OCI-LY7 (cell line): Measurements from ENCODE around the gene HEXA. TPM values are rescaled to one million over a fixed set of nuclear protein-coding genes. Genes with fewer than 3 reads are reported as not detected.
"Not testable (repeated sequence)": the region's sequence is repeated elsewhere in the genome, so short reads cannot be mapped to it uniquely, and the experiment has no call there.

Source experiments
- BruUV-seq: library from RNA; stranded (reverse); fragments of 400-500 nt; replicated peaks from 2 replicates; lab custom pipeline; 2021; lab: Mats Ljungman, UMichigan
- CTCF ChIA-PET: fragments of 300-600 bp; sonication (Branson Sonifier 250); formaldehyde crosslinking; loops from one replicate; lab custom pipeline; 2022; ENCODE audit warnings: antibody characterized with exemption; ENCODE audit not compliant: unreplicated experiment; lab: Charles Lee
- POLR2A ChIA-PET: fragments of 300-600 bp; sonication (Branson Sonifier 250); formaldehyde crosslinking; loops from one replicate; lab custom pipeline; 2022; ENCODE audit warnings: antibody characterized with exemption; lab: Charles Lee
- DNase-seq: peaks from one replicate; pipeline ENCODE4 v3.0.0-alpha.2; 2015; ENCODE audit warnings: low spot score
- H2AFZ ChIP-seq: fragments of 200-600 bp; sonication (generic), shearing (Covaris generic); 2 replicates; pipeline ENCODE4 v1.6.1; 2014; ENCODE audit warnings: mild to moderate bottlenecking, antibody characterized with exemption, low read length, moderate library complexity
- H3K27ac ChIP-seq: fragments of 200-600 bp; sonication (generic); 2 replicates; pipeline ENCODE4 v1.5.1; 2014; ENCODE audit warnings: mixed run types, low read depth, mild to moderate bottlenecking, moderate library complexity, low read length, inconsistent platforms; ENCODE audit not compliant: poor library complexity, severe bottlenecking
- H3K36me3 ChIP-seq: fragments of 200-600 bp; sonication (generic); 2 replicates; pipeline ENCODE4 v1.6.1; 2014; ENCODE audit warnings: mild to moderate bottlenecking, antibody characterized with exemption, low read length, moderate library complexity, mixed read lengths; ENCODE audit not compliant: insufficient read depth
- H3K4me1 ChIP-seq: fragments of 200-600 bp; sonication (generic); 2 replicates; pipeline ENCODE4 v1.5.1; 2014; ENCODE audit warnings: mild to moderate bottlenecking, low read length; ENCODE audit not compliant: insufficient read depth, poor library complexity, severe bottlenecking
- H3K4me2 ChIP-seq: fragments of 200-600 bp; sonication (generic); 2 replicates; pipeline ENCODE4 v1.6.1; 2014; ENCODE audit warnings: mild to moderate bottlenecking, low read length
- H3K4me3 ChIP-seq: fragments of 200-600 bp; sonication (generic); 2 replicates; pipeline ENCODE4 v1.5.1; 2014; ENCODE audit warnings: mild to moderate bottlenecking, low read depth, low read length; ENCODE audit not compliant: poor library complexity, severe bottlenecking
- H3K79me2 ChIP-seq: fragments of 200-600 bp; sonication (generic); 2 replicates; pipeline ENCODE4 v1.6.1; 2016; ENCODE audit warnings: low read depth, mild to moderate bottlenecking, low read length, moderate library complexity, mixed read lengths; ENCODE audit not compliant: insufficient read depth
- H3K9me2 ChIP-seq: fragments of 200-600 bp; sonication (generic); 2 replicates; pipeline ENCODE4 v1.6.1; 2016; ENCODE audit warnings: mild to moderate bottlenecking, low read length, mixed read lengths; ENCODE audit not compliant: insufficient read depth
- H3K9me3 ChIP-seq: fragments of 200-600 bp; sonication (generic); 2 replicates; pipeline ENCODE4 v1.6.1; 2014; ENCODE audit warnings: mild to moderate bottlenecking, mixed run types, low read length, mixed read lengths
- H4K20me1 ChIP-seq: fragments of 200-600 bp; sonication (generic); 2 replicates; pipeline ENCODE4 v1.6.1; 2014; ENCODE audit warnings: mild to moderate bottlenecking, antibody characterized with exemption, low read length, moderate library complexity, mixed read lengths; ENCODE audit not compliant: insufficient read depth
- CTCF ChIP-seq: fragments of 200-600 bp; sonication (generic); conservative IDR thresholded peaks from 2 replicates; pipeline ENCODE4 v1.5.1; 2014; ENCODE audit warnings: mild to moderate bottlenecking, antibody characterized with exemption, low read length, moderate library complexity, mixed read lengths
- EZH2phosphoT487 ChIP-seq: fragments of 200-600 bp; sonication (generic); IDR thresholded peaks from 2 replicates; pipeline ENCODE4 v1.6.1; 2018; ENCODE audit warnings: low read depth, borderline replicate concordance, mild to moderate bottlenecking, mixed run types, antibody characterized with exemption, low read length, moderate library complexity, mixed read lengths
- intact Hi-C: fragments of 100-400 bp; cut with micrococcal nuclease; formaldehyde crosslinking; loops from one replicate; pipeline ENCODE4 v1.10.0; 2022; ENCODE audit not compliant: unreplicated experiment
- total RNA-seq, 2 experiments: library from RNA; depleted of rRNA in 1 of 2; stranded (reverse); fragments of >200 nt in 1 of 2; shearing (Covaris generic) in 1 of 2; gene quantifications; 2 replicates each; pipeline ENCODE4 v1.2.3, GENCODE V29; 2014 to 2022

HEXA gene
- total RNA-seq, 2 experiments from 2014 or later, result 51.3 to 82.6 TPM

- intact Hi-C loops, result no loop called here
- Histone ChIP-seq H3K36me3 (no peaks in the 10 kb centered on the region), H3K79me2 (peaks cover 12% of the 10 kb centered on the region), H3K9me2 (no peaks in the 10 kb centered on the region), H3K27ac (no peak overlapping the region), H3K4me1 (peaks cover 13% of the 10 kb centered on the region), H2AFZ (no peak overlapping the region), H3K4me3 (no peak overlapping the region), H3K9me3 (no peaks in the 10 kb centered on the region), H3K4me2 (no peak overlapping the region), H4K20me1 (no peaks in the 10 kb centered on the region)
- CTCF ChIA-PET, result no interaction called here
- POLR2A ChIA-PET, result interaction anchor here (0.8 kb wide), 1 partner anchor 9 kb away, joined by 3 read pairs; no protein-coding TSS in a partner anchor
- no TSS peak for BruUV-seq
- no peak for DNase-seq
- TF ChIP-seq EZH2phosphoT487 (no peak), CTCF (no peak)
Observed at GRCh38 chr15:72379856-72380430, 4.1 kb upstream of the HEXA start.

- intact Hi-C loops, H4K20me1 ChIP-seq: not testable (repeated sequence)
Observed at GRCh38 chr15:72379106-72379505, 3.3 kb upstream of the HEXA start.

GRCh38 chr15:72377331-72377730 is 1.5 kb upstream of the HEXA start:
- Histone ChIP-seq H3K9me3 (no peaks in the 10 kb centered on the region), H3K4me2 (no peak overlapping the region), H3K27ac (no peak overlapping the region), H3K36me3 (no peaks in the 10 kb centered on the region), H4K20me1 (no peaks in the 10 kb centered on the region), H3K4me1 (peaks cover 26% of the 10 kb centered on the region), H3K79me2 (peaks cover 28% of the 10 kb centered on the region), H2AFZ (no peak overlapping the region), H3K9me2 (no peaks in the 10 kb centered on the region), H3K4me3 (no peak overlapping the region)
- CTCF ChIA-PET, result no interaction called here
- intact Hi-C loops, result no loop called here
- POLR2A ChIA-PET, result interaction anchor here (0.6 kb wide), 1 partner anchor 103 kb away, joined by 3 read pairs; no protein-coding TSS in a partner anchor
- TF ChIP-seq CTCF (no peak), EZH2phosphoT487 (no peak)
- BruUV-seq, result no TSS peak
- no peak for DNase-seq

More at GRCh38 chr15:72379106-72379505, 3.3 kb upstream of the HEXA start:
- Histone ChIP-seq H3K4me1 (peaks cover 22% of the 10 kb centered on the region), H3K79me2 (peaks cover 21% of the 10 kb centered on the region)
- H3K4me3 ChIP-seq, CTCF ChIA-PET, DNase-seq, H3K4me2 ChIP-seq, H3K9me3 ChIP-seq, H3K36me3 ChIP-seq, H3K9me2 ChIP-seq, BruUV-seq, H3K27ac ChIP-seq, H2AFZ ChIP-seq: not testable (repeated sequence)
- POLR2A ChIA-PET, result interaction anchor here (0.8 kb wide), 1 partner anchor 10 kb away, joined by 3 read pairs; no protein-coding TSS in a partner anchor
